ENCODE data around the gene GRM8. TPM values are rescaled to one million over a fixed set of nuclear protein-coding genes. Genes with fewer than 3 reads are reported as not detected.

Gene GRM8
- total and polyA plus RNA-seq, 9 of the 15 experiments (the other 6 are each of a cell fraction or from before 2014, with no cell fraction given): 0.13 TPM; not detected in 7

DNA sequence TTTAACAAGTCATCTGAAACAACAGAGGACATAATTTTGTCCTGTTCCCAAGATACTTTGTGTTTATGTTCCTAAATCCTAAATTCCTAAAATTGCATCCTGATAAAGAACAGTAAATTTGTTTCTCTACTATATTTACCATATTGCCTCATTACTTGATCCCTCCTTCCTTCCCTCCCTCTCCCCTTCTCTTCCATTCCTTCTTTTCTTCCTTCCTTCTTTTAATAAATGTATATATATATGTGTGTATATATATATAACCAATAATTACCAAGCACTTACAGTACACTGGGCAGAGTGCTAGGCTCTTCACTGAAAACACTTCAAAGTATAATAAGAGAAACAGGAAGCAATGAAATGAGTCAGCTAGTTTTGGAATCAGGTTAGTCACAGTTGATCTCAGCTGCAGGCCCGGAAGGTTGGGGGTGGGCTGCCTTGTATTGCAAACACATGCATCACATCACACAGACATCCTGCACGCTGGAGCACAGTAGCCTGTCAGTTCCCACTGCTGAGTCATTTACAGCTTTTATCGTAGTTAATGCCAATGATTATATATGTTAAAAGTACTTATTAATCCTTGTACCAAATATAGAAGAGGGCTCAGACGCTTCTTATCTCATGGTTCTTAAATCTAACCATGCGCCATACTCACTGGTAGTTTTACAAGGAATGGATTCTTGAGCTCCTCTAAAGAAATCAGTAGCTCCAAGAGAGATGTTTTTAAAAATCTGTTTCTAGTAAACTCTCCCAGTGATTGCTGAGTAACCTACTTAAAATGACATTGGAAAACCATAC lies 551.7 kb downstream of the GRM8 start (continued):
- TF ChIP-seq, protein P1, sequence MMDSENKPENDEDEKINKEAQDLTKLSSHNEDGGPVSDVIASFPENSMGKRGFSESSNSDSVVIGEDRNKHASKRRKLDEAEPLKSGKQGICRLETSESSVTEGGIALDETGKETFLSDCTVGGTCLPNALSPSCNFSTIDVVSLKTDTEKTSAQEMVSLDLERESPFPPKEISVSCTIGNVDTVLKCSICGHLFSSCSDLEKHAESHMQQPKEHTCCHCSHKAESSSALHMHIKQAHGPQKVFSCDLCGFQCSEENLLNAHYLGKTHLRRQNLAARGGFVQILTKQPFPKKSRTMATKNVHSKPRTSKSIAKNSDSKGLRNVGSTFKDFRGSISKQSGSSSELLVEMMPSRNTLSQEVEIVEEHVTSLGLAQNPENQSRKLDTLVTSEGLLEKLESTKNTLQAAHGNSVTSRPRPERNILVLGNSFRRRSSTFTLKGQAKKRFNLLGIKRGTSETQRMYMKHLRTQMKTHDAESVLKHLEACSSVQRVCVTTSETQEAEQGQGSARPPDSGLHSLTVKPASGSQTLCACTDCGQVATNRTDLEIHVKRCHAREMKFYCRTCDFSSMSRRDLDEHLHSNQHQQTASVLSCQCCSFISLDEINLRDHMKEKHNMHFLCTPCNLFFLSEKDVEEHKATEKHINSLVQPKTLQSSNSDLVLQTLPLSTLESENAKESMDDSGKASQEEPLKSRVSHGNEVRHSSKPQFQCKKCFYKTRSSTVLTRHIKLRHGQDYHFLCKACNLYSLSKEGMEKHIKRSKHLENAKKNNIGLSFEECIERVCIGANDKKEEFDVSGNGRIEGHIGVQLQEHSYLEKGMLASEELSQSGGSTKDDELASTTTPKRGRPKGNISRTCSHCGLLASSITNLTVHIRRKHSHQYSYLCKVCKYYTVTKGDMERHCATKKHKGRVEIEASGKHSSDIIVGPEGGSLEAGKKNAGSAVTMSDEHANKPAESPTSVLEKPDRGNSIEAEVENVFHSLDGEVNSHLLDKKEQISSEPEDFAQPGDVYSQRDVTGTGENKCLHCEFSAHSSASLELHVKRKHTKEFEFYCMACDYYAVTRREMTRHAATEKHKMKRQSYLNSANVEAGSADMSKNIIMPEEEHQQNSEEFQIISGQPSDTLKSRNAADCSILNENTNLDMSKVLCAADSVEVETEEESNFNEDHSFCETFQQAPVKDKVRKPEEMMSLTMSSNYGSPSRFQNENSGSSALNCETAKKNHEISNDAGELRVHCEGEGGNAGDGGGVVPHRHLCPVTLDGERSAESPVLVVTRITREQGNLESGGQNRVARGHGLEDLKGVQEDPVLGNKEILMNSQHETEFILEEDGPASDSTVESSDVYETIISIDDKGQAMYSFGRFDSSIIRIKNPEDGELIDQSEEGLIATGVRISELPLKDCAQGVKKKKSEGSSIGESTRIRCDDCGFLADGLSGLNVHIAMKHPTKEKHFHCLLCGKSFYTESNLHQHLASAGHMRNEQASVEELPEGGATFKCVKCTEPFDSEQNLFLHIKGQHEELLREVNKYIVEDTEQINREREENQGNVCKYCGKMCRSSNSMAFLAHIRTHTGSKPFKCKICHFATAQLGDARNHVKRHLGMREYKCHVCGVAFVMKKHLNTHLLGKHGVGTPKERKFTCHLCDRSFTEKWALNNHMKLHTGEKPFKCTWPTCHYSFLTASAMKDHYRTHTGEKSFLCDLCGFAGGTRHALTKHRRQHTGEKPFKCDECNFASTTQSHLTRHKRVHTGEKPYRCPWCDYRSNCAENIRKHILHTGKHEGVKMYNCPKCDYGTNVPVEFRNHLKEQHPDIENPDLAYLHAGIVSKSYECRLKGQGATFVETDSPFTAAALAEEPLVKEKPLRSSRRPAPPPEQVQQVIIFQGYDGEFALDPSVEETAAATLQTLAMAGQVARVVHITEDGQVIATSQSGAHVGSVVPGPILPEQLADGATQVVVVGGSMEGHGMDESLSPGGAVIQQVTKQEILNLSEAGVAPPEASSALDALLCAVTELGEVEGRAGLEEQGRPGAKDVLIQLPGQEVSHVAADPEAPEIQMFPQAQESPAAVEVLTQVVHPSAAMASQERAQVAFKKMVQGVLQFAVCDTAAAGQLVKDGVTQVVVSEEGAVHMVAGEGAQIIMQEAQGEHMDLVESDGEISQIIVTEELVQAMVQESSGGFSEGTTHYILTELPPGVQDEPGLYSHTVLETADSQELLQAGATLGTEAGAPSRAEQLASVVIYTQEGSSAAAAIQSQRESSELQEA (IDR thresholded peaks at IDR 0.05; ENCODE audit: low read depth): no peak
- TF ChIP-seq GABPB1 (CRISPR knock-in tag; IDR thresholded peaks at IDR 0.05) (peak; percentile 54; the same call in 1 of the 2 replicates), NCOA6 (IDR thresholded peaks at IDR 0.05) (no peak), HDAC6 (IDR thresholded peaks at IDR 0.05; ENCODE audit: low read depth, low read length) (no peak), BRCA1 (IDR thresholded peaks at IDR 0.05) (no peak), BRCA1 (CRISPR knock-in tag; IDR thresholded peaks at IDR 0.05) (no peak), CBX2 (IDR thresholded peaks at IDR 0.05; ENCODE audit: insufficient read depth, low read length, poor library complexity, severe bottlenecking) (no peak), RBM15 (IDR thresholded peaks at IDR 0.05; ENCODE audit: insufficient read depth, low read length) (no peak), ZNF124 (CRISPR knock-in tag; IDR thresholded peaks at IDR 0.05) (no peak), DPF2 (IDR thresholded peaks at IDR 0.05) (peak; percentile 96), MAFG (tag; conservative IDR thresholded peaks at IDR 0.05) (peak; percentile 98), SAFB (IDR thresholded peaks at IDR 0.05; ENCODE audit: borderline replicate concordance, low read depth, low read length) (no peak), ZNF41 (CRISPR knock-in tag; conservative IDR thresholded peaks at IDR 0.05) (no peak), PHTF2 (CRISPR knock-in tag; IDR thresholded peaks at IDR 0.05) (no peak), CBX1 (IDR thresholded peaks at IDR 0.05; ENCODE audit: low read depth) (peak; percentile 25; the same call in 1 of the 2 replicates), FOXP1 (CRISPR knock-in tag; IDR thresholded peaks at IDR 0.05) (no peak), HDAC3 (IDR thresholded peaks at IDR 0.05; ENCODE audit: borderline replicate concordance, partially characterized antibody) (peak; percentile 79), ZNF57 (CRISPR knock-in tag; IDR thresholded peaks at IDR 0.05) (no peak), MEF2D (tag; conservative IDR thresholded peaks at IDR 0.05; ENCODE audit: low read depth) (peak; percentile 55; the same call in 1 of the 2 replicates), ZNF668 (CRISPR knock-in tag; IDR thresholded peaks at IDR 0.05) (no peak)
- TF ChIP-seq, protein P2, sequence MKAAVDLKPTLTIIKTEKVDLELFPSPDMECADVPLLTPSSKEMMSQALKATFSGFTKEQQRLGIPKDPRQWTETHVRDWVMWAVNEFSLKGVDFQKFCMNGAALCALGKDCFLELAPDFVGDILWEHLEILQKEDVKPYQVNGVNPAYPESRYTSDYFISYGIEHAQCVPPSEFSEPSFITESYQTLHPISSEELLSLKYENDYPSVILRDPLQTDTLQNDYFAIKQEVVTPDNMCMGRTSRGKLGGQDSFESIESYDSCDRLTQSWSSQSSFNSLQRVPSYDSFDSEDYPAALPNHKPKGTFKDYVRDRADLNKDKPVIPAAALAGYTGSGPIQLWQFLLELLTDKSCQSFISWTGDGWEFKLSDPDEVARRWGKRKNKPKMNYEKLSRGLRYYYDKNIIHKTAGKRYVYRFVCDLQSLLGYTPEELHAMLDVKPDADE (conservative IDR thresholded peaks at IDR 0.05; ENCODE audit: control insufficient read depth, low read depth, low read length): peak; percentile 90

Data from K562 (cell line).